LoVo (cell line): ENCODE measurements around the gene ATOX1.
A peak's percentile ranks its signal among the peaks of the same experiment; 100 is the strongest.
"Not testable (repeated sequence)": the region's sequence is repeated elsewhere in the genome, so short reads cannot be mapped to it uniquely, and the experiment has no call there.

Experiments used
- DNase-seq: peaks from one replicate; pipeline ENCODE4 v3.0.0-alpha.2; 2016; ENCODE audit warnings: low spot score

The ATOX1 gene

GRCh38 chr5:151758430-151759241 lies at the start of gene ATOX1:
ATOX1 (minus strand) TSS chr5:151758631; CDS start chr5:151758551, 80 bp downstream.
- DNase-seq = peak; percentile 96

GRCh38 chr5:151805414-151806223 lies 47.2 kb upstream of the ATOX1 start:
- DNase-seq = no peak

- DNase-seq = no peak
These were observed 42.1 kb upstream of the ATOX1 start for GRCh38 chr5:151800532-151800931.

- DNase-seq = no peak
These were observed 41.0 kb upstream of the ATOX1 start for GRCh38 chr5:151799407-151799806.

GRCh38 chr5:151798674-151799073 lies 40.2 kb upstream of the ATOX1 start:
- DNase-seq = no peak

GRCh38 chr5:151795426-151795825 lies 37.0 kb upstream of the ATOX1 start:
- DNase-seq = no peak

GRCh38 chr5:151793358-151793757 lies 34.9 kb upstream of the ATOX1 start:
- no peak for DNase-seq

GRCh38 chr5:151787817-151788216 lies 29.4 kb upstream of the ATOX1 start:
- DNase-seq = no peak

- DNase-seq = no peak
These were observed 28.0 kb upstream of the ATOX1 start for GRCh38 chr5:151786468-151786867.

GRCh38 chr5:151784141-151784540 lies 25.7 kb upstream of the ATOX1 start:
- DNase-seq = no peak

GRCh38 chr5:151783664-151784063 lies 25.2 kb upstream of the ATOX1 start:
- DNase-seq = not testable (repeated sequence)

GRCh38 chr5:151781201-151781600 lies 22.8 kb upstream of the ATOX1 start:
- DNase-seq = no peak

GRCh38 chr5:151780348-151780747 lies 21.9 kb upstream of the ATOX1 start:
- DNase-seq = no peak

- DNase-seq = no peak
These were observed 21.2 kb upstream of the ATOX1 start for GRCh38 chr5:151779531-151780125.

- no peak for DNase-seq
These were observed 16.7 kb upstream of the ATOX1 start for GRCh38 chr5:151775025-151775606.

GRCh38 chr5:151773951-151774350 lies 15.5 kb upstream of the ATOX1 start:
- no peak for DNase-seq

GRCh38 chr5:151772846-151773561 lies 14.6 kb upstream of the ATOX1 start:
- peak; percentile 6 for DNase-seq

GRCh38 chr5:151772029-151772845 lies 13.8 kb upstream of the ATOX1 start:
- DNase-seq = peak; percentile 15

- DNase-seq = peak; percentile 100
These were observed 13.0 kb upstream of the ATOX1 start, which contains the start of gene G3BP1 for GRCh38 chr5:151771259-151772028. G3BP1 (plus strand) TSS chr5:151771954; CDS start chr5:151786621, 14,667 bp downstream.
